HepG2 (cell line): Measurements from ENCODE around the gene DENND4B. TPM values are rescaled to one million over a fixed set of nuclear protein-coding genes. Genes with fewer than 3 reads are reported as not detected.

Experiments
- CENPBD1 ChIP-seq: sonication (generic); formaldehyde crosslinking; IDR thresholded peaks from 2 replicates; pipeline ENCODE4 v1.8.0; 2022; ENCODE audit warnings: missing genetic modification reagents, low read depth, mild to moderate bottlenecking, borderline replicate concordance
- ETV5 ChIP-seq: IDR thresholded peaks from 2 replicates; pipeline ENCODE4 v1.6.1; 2018; ENCODE audit warnings: missing biosample characterization, missing genetic modification reagents, inconsistent platforms, borderline replicate concordance
- FOSL1 ChIP-seq: sonication (generic); formaldehyde crosslinking; IDR thresholded peaks from 2 replicates; pipeline ENCODE4 v1.9.0; 2021; ENCODE audit warnings: missing genetic modification reagents, borderline replicate concordance
- FOXO1 ChIP-seq: sonication (generic); formaldehyde crosslinking; IDR thresholded peaks from 2 replicates; pipeline ENCODE4 v1.4.0; 2020; ENCODE audit warnings: missing genetic modification reagents
- GABPA ChIP-seq, 2 experiments: IDR thresholded peaks; 2 replicates each; pipeline ENCODE4 v1.6.1; 2011 to 2016; ENCODE audit warnings: low read depth in 2 of 2, low read length in 1 of 2, missing biosample characterization in 1 of 2, missing genetic modification characterization in 1 of 2
- GPBP1L1 ChIP-seq: sonication (generic); formaldehyde crosslinking; IDR thresholded peaks from 2 replicates; pipeline ENCODE4 v1.5.0; 2020; ENCODE audit warnings: mild to moderate bottlenecking, missing genetic modification reagents
- HES4 ChIP-seq: sonication (generic); formaldehyde crosslinking; IDR thresholded peaks from 2 replicates; pipeline ENCODE4 v1.9.0; 2021; ENCODE audit warnings: mild to moderate bottlenecking, missing genetic modification reagents, borderline replicate concordance
- MAZ ChIP-seq, 2 experiments: sonication (generic) in 1 of 2; formaldehyde crosslinking in 1 of 2; IDR thresholded peaks; 2 replicates each; pipeline versions ENCODE4 v1.5.0 to v1.6.1; 2012 to 2020; ENCODE audit warnings: low read depth in 2 of 2, mild to moderate bottlenecking in 2 of 2, borderline replicate concordance in 1 of 2, improper control_type of control experiment in 1 of 2, low read length in 1 of 2, missing genetic modification reagents in 1 of 2, moderate library complexity in 1 of 2
- MXI1 ChIP-seq: IDR thresholded peaks from 3 replicates; pipeline ENCODE4 v1.6.1; 2012; ENCODE audit warnings: low read depth, low read length, inconsistent platforms, borderline replicate concordance
- NAIF1 ChIP-seq: sonication (generic); formaldehyde crosslinking; IDR thresholded peaks from 2 replicates; pipeline ENCODE4 v1.5.0; 2020; ENCODE audit warnings: mild to moderate bottlenecking, missing genetic modification reagents, borderline replicate concordance
- NKX3-1 ChIP-seq: sonication (generic); formaldehyde crosslinking; IDR thresholded peaks from 2 replicates; pipeline ENCODE4 v1.5.0; 2020; ENCODE audit warnings: missing genetic modification reagents
- PAXIP1 ChIP-seq: sonication (generic); formaldehyde crosslinking; conservative IDR thresholded peaks from 2 replicates; pipeline ENCODE4 v1.4.0; 2020; ENCODE audit warnings: mild to moderate bottlenecking, missing genetic modification reagents, moderate library complexity
- PLRG1 ChIP-seq: fragments of 450-650 bp; conservative IDR thresholded peaks from 2 replicates; pipeline ENCODE4 v1.6.1; 2016
- TFAP4 ChIP-seq: sonication (generic); IDR thresholded peaks from 2 replicates; pipeline ENCODE4 v1.6.1; 2016; ENCODE audit warnings: low read depth, borderline replicate concordance
- TOE1 ChIP-seq: sonication (generic); formaldehyde crosslinking; IDR thresholded peaks from 2 replicates; pipeline ENCODE4 v1.4.0; 2020; ENCODE audit warnings: mild to moderate bottlenecking, missing genetic modification reagents
- ZBTB44 ChIP-seq: sonication (generic); formaldehyde crosslinking; IDR thresholded peaks from 2 replicates; pipeline ENCODE4 v1.4.0; 2020; ENCODE audit warnings: missing genetic modification reagents
- ZNF547 ChIP-seq: sonication (generic); formaldehyde crosslinking; IDR thresholded peaks from 2 replicates; pipeline ENCODE4 v1.5.1; 2020; ENCODE audit warnings: mild to moderate bottlenecking, missing genetic modification reagents
- ZNF678 ChIP-seq: sonication (generic); formaldehyde crosslinking; IDR thresholded peaks from 2 replicates; pipeline ENCODE4 v1.4.0; 2020; ENCODE audit warnings: mild to moderate bottlenecking, missing genetic modification reagents
- ZNF724P ChIP-seq: sonication (generic); formaldehyde crosslinking; IDR thresholded peaks from 2 replicates; pipeline ENCODE4 v1.8.0; 2022; ENCODE audit warnings: missing genetic modification reagents, borderline replicate concordance
- polyA plus RNA-seq, 8 experiments: library from polyadenylated mRNA; depleted of rRNA in 3 of 8; stranded (reverse) in 7 of 8; unstranded in 1 of 8; fragments of >200 nt; fragmentation: Illumina TruSeq in 4 of 8; extraction: Trizol in 4 of 8; gene quantifications; 2 replicates each; pipeline versions ENCODE4 v1.2.1 to v1.2.3, GENCODE V29; 2011 to 2016; ENCODE audit warnings: low read depth in 4 of 8, missing spikeins in 1 of 8, mixed read lengths in 1 of 8; ENCODE audit not compliant: insufficient read depth in 1 of 8
- total RNA-seq, 5 experiments: library from RNA; depleted of rRNA; stranded (reverse); fragments of >200 nt; fragmentation: Illumina TruSeq; extraction: Trizol; gene quantifications; 2 replicates each; pipeline ENCODE4 v1.2.3, GENCODE V29; 2016; ENCODE audit warnings: low read depth in 1 of 5

DENND4B gene
- total and polyA plus RNA-seq, 2 of the 13 experiments (the other 11 are each of a cell fraction or from before 2014, with no cell fraction given) = 15.1 to 20.3 TPM

- TF ChIP-seq ETV5 (CRISPR knock-in tag) (peak; percentile 38; the same call in 1 of the 2 replicates), ZNF547 (CRISPR knock-in tag) (peak; percentile 78; the same call in 1 of the 2 replicates), FOSL1 (CRISPR knock-in tag) (no peak), ZBTB44 (CRISPR knock-in tag) (peak; percentile 88; the same call in 1 of the 2 replicates), ZNF724P (CRISPR knock-in tag) (no peak; the same call in none of the 2 replicates), PLRG1 (no peak), MAZ (IDR thresholded peaks at IDR 0.05; ENCODE audit: borderline replicate concordance, low read depth, low read length) (no peak), MAZ (CRISPR knock-in tag; IDR thresholded peaks at IDR 0.05; ENCODE audit: low read depth) (no peak; the same call in 1 of the 2 replicates), NKX3-1 (peak; percentile 85; the same call in 1 of the 2 replicates), NAIF1 (CRISPR knock-in tag) (no peak), CENPBD1 (CRISPR knock-in tag) (no peak), GPBP1L1 (no peak), TOE1 (peak; percentile 49; the same call in 1 of the 2 replicates), ZNF678 (CRISPR knock-in tag) (0 out of 2 replicates have a peak, but pooled peaks have one; percentile 76), HES4 (peak; percentile 37), MXI1 (peak; percentile 42; the same call in 1 of the 3 replicates), FOXO1 (CRISPR knock-in tag) (peak; percentile 48), PAXIP1 (peak; percentile 52), TFAP4 (no peak), GABPA (IDR thresholded peaks at IDR 0.05; ENCODE audit: low read depth, low read length) (no peak), GABPA (CRISPR knock-in tag; IDR thresholded peaks at IDR 0.05; ENCODE audit: low read depth) (peak; percentile 75)
Measured at GRCh38 chr1:153977250-153978240, 31.0 kb upstream of the DENND4B start, which contains the start of gene JTB (continued).
